Parathyroid adenoma (tissue), 2 donors: ENCODE measurements around the gene HIGD1A.
A peak's percentile ranks its signal among the peaks of the same experiment; 100 is the strongest.

ENCODE experiments used
- H2AFZ ChIP-seq: fragments of 300-600 bp; sonication (generic); one replicate; pipeline ENCODE4 v1.7.0; 2017; ENCODE audit warnings: antibody characterized with exemption, mild to moderate bottlenecking
- H3K27ac ChIP-seq: fragments of 300-600 bp; sonication (generic); one replicate; pipeline ENCODE4 v1.7.0; 2017
- H3K27me3 ChIP-seq: fragments of 300-600 bp; sonication (generic); one replicate; pipeline ENCODE4 v1.7.0; 2017; ENCODE audit warnings: low read length; ENCODE audit not compliant: control insufficient read depth, insufficient read depth
- H3K36me3 ChIP-seq: fragments of 300-600 bp; sonication (generic); one replicate; pipeline ENCODE4 v1.7.0; 2017; ENCODE audit warnings: low read length; ENCODE audit not compliant: control insufficient read depth, insufficient read depth
- H3K4me1 ChIP-seq: fragments of 300-600 bp; sonication (generic); one replicate; pipeline ENCODE4 v1.7.0; 2017; ENCODE audit warnings: control low read depth
- H3K4me2 ChIP-seq: fragments of 300-600 bp; sonication (generic); one replicate; pipeline ENCODE4 v1.7.0; 2017; ENCODE audit warnings: low read length
- H3K4me3 ChIP-seq: fragments of 300-600 bp; sonication (generic); one replicate; pipeline ENCODE4 v1.7.0; 2017; ENCODE audit warnings: low read depth, low read length
- H3K79me2 ChIP-seq: fragments of 300-600 bp; sonication (generic); one replicate; pipeline ENCODE4 v1.7.0; 2017; ENCODE audit warnings: control low read depth
- H3K9ac ChIP-seq: fragments of 300-600 bp; sonication (generic); one replicate; pipeline ENCODE4 v1.7.0; 2017; ENCODE audit warnings: mild to moderate bottlenecking
- H3K9me3 ChIP-seq: fragments of 300-600 bp; sonication (generic); one replicate; pipeline ENCODE4 v1.7.0; 2017; ENCODE audit warnings: low read length; ENCODE audit not compliant: control insufficient read depth
- TF ChIP-seq, protein P1 (sequence below): fragments of 300-600 bp; sonication (generic); IDR thresholded peaks from one replicate; pipeline ENCODE4 v1.7.0; 2017; ENCODE audit warnings: antibody characterized with exemption, mild to moderate bottlenecking
- donor health status: primary hyperparathyroidism.

HIGD1A gene

DNA sequence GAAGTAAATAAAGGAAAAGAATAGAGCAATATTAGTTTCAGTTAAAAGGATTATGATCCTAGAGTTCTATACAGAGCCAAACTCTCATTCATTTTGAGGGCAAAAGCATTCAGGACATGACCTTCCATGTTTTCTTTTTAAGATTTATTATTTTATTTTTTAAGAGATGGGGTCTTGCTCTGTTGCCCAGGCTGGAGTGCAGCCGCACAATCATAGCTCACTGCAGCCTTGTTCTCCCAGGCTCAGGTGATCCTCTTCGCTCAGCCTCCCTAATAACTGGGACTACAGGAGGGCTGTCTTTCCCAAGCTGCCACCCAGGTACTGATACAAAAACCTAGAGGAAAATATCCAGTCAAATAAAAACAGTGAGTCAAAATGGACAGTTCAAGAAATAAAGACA is 17.7 kb downstream of the HIGD1A start:
- H3K27ac ChIP-seq, result no peak overlapping the region
- no peak overlapping the region for H3K9ac ChIP-seq
- H3K27me3 ChIP-seq, result no peaks in the 10 kb centered on the region
- H3K4me3 ChIP-seq, result no peak overlapping the region
- TF ChIP-seq, protein P1, sequence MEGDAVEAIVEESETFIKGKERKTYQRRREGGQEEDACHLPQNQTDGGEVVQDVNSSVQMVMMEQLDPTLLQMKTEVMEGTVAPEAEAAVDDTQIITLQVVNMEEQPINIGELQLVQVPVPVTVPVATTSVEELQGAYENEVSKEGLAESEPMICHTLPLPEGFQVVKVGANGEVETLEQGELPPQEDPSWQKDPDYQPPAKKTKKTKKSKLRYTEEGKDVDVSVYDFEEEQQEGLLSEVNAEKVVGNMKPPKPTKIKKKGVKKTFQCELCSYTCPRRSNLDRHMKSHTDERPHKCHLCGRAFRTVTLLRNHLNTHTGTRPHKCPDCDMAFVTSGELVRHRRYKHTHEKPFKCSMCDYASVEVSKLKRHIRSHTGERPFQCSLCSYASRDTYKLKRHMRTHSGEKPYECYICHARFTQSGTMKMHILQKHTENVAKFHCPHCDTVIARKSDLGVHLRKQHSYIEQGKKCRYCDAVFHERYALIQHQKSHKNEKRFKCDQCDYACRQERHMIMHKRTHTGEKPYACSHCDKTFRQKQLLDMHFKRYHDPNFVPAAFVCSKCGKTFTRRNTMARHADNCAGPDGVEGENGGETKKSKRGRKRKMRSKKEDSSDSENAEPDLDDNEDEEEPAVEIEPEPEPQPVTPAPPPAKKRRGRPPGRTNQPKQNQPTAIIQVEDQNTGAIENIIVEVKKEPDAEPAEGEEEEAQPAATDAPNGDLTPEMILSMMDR, result no peak
- no peak overlapping the region for H3K4me2 ChIP-seq
- no peaks in the 10 kb centered on the region for H3K4me1 ChIP-seq
- H2AFZ ChIP-seq, result no peak overlapping the region
- peaks cover 13% of the 10 kb centered on the region for H3K79me2 ChIP-seq
- H3K36me3 ChIP-seq, result no peaks in the 10 kb centered on the region
- no peaks in the 10 kb centered on the region for H3K9me3 ChIP-seq

DNA sequence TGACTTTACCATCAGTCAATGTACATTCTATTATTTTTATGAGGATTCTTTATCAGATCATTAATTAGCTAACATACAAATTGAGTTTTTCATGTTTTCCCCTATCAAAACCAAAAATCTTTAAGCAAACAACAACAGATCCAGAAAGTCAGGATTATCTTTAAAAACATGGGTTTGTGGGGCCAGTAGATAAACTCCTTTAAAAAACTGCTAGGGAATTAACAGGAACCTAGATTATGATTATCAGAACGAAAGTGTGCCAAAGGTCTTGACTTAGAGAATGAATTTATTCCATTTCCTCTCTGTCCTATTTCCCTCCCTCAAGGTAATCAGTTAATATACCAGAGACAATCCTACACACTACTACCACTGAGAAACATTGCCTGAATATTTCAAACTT is 18.1 kb downstream of the HIGD1A start:
- Histone ChIP-seq H3K79me2 (peaks cover 10% of the 10 kb centered on the region), H3K4me1 (no peaks in the 10 kb centered on the region), H3K27me3 (no peaks in the 10 kb centered on the region), H3K4me3 (no peak overlapping the region), H3K9ac (no peak overlapping the region), H3K27ac (no peak overlapping the region), H3K4me2 (no peak overlapping the region), H3K9me3 (no peaks in the 10 kb centered on the region), H3K36me3 (no peaks in the 10 kb centered on the region), H2AFZ (no peak overlapping the region)
- TF ChIP-seq, protein P1, result no peak

DNA sequence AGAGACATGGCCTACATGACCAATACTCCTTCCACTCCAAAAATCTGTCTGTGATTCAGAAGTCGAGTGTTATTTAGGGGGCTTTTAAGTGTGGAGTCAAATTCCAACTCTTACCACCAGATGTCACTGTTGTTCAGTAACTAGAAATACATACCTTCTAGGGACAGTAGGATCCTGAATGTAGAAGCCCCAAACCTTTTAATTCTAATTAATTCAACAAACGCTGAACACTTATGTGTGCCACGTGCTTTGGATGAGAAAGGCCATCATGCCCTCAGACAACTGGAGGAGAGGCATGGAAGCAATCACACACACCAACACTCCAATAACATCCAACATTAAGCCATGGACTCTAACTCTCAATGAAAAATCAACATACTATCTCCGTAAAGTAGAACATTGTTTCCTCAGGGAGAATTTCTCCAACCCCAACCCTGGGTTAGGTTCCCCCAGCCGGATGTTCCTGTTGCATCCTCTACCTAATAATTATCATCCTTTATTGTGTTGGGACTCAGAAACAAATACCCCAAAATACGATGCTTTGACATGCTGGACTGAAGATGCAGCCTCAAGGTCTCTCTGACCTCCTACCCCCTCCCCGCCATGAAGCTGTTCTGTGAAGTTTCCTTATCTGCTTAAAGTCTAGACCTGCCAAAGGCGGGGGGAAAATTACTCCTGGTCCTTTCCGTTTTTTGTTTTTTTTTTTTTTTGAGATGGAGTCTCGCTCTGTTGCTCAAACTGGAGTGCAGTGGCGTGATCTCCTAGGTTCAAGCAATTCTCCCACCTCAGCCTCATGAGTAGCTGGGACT is 23.2 kb downstream of the HIGD1A start:
- H3K36me3 ChIP-seq, result no peaks in the 10 kb centered on the region
- no peak overlapping the region for H3K4me2 ChIP-seq
- no peak overlapping the region for H2AFZ ChIP-seq
- TF ChIP-seq, protein P1, result peak; percentile 83
- no peaks in the 10 kb centered on the region for H3K79me2 ChIP-seq
- no peak overlapping the region for H3K27ac ChIP-seq
- no peak overlapping the region for H3K9ac ChIP-seq
- no peaks in the 10 kb centered on the region for H3K9me3 ChIP-seq
- H3K27me3 ChIP-seq, result no peaks in the 10 kb centered on the region
- no peak overlapping the region for H3K4me3 ChIP-seq
- no peaks in the 10 kb centered on the region for H3K4me1 ChIP-seq

DNA sequence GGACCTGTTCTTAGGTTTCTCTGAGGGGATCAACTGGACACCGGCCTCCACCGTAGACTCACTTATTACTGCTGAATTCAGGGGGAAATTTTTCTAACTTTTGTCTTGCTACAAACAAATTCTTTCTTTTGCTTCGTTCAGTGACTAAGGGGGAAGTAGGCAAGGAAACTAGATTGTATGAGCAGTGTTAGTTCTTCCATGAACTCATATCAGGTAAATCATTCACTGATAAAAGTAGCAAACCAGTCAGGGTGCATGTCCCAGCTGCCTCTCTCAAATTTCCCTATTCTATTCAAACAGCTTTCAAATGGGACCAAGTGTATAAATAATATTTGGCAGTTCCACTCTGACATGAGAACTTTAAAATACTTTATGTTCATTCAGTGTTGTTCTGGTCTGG is 23.9 kb downstream of the HIGD1A start:
- no peak overlapping the region for H3K4me2 ChIP-seq
- no peak overlapping the region for H3K27ac ChIP-seq
- H3K36me3 ChIP-seq, result no peaks in the 10 kb centered on the region
- no peak overlapping the region for H2AFZ ChIP-seq
- H3K27me3 ChIP-seq, result no peaks in the 10 kb centered on the region
- no peak overlapping the region for H3K9ac ChIP-seq
- H3K9me3 ChIP-seq, result no peaks in the 10 kb centered on the region
- H3K79me2 ChIP-seq, result no peaks in the 10 kb centered on the region
- TF ChIP-seq, protein P1, result no peak
- H3K4me1 ChIP-seq, result no peaks in the 10 kb centered on the region
- no peak overlapping the region for H3K4me3 ChIP-seq

DNA sequence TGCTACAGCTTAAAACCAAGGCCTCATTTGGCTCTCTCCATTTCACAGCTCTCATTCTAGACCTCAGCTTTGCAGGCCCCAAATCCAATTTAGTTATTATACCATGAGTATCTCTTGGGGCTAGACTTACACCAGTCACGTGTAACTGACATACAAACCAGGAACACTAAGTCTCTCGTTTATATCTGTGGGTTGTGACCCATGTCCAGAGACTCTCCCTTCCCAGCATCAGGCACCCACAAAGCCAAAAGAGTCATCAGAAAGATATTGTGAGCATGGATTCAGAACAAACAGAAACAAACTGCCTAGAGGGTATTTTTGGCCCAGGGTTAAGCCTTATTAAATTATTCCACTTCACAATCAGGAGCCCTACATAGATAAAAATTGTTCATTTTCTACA is 25.6 kb downstream of the HIGD1A start:
- no peak overlapping the region for H3K27ac ChIP-seq
- H3K4me2 ChIP-seq, result no peak overlapping the region
- TF ChIP-seq, protein P1, result no peak
- H3K4me3 ChIP-seq, result no peak overlapping the region
- H3K27me3 ChIP-seq, result no peaks in the 10 kb centered on the region
- no peak overlapping the region for H3K9ac ChIP-seq
- H2AFZ ChIP-seq, result no peak overlapping the region
- H3K9me3 ChIP-seq, result no peaks in the 10 kb centered on the region
- no peaks in the 10 kb centered on the region for H3K4me1 ChIP-seq
- H3K79me2 ChIP-seq, result no peaks in the 10 kb centered on the region
- no peaks in the 10 kb centered on the region for H3K36me3 ChIP-seq
